ENCODE data around the gene MITF.

The MITF gene, protein sequence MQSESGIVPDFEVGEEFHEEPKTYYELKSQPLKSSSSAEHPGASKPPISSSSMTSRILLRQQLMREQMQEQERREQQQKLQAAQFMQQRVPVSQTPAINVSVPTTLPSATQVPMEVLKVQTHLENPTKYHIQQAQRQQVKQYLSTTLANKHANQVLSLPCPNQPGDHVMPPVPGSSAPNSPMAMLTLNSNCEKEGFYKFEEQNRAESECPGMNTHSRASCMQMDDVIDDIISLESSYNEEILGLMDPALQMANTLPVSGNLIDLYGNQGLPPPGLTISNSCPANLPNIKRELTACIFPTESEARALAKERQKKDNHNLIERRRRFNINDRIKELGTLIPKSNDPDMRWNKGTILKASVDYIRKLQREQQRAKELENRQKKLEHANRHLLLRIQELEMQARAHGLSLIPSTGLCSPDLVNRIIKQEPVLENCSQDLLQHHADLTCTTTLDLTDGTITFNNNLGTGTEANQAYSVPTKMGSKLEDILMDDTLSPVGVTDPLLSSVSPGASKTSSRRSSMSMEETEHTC

DNA sequence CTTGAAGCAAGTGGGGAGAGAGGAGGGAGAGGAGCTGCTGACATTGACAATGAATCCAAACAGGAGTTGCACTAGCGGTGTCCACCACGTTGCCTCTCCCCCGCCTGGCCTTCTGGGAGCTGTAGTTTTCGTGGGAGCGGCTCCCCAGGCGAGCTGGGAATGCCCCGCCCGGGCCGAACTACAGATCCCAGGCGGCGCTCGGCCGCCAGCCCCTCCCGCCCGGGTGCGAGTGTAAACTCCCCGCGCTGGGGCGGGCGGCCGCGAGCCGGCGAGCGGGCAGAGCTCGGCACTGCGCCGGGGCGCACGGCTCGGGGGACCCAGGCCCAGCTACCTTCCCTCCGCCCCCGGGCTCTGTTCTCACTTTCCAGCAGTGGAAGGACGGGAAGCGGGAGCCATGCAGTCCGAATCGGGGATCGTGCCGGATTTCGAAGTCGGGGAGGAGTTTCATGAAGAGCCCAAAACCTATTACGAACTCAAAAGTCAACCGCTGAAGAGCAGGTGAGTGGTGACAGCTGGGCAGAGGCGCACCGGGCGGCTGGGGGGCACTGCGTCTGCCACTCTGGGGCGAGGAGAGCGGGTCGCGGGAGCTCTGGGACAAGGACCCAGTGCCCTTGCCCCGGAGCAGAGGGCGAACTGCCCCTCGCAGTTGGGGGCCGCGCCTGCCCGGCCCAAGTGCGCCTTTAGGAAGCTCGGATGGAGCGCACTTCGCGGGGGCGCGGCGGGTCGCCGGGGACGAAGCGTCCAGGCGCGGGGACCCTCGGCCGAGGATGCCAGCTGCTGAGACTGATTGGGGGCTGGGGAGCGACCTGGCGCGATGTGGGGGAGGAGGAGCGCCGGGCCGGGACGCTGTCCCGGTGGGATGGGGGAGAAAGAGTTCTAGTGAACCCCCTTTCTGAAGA, at the start of gene MITF:
Gene MITF, plus strand, starts transcription at position 261 of the 899 bp plus-strand sequence. Its CDS starts 134 bp downstream, at position 395.
- TF ChIP-seq JUND (IDR thresholded peaks at IDR 0.05; ENCODE audit: low read depth), result no peak
- peak; percentile 71 to 87 for DNase-seq (ENCODE audit: low read depth in 1 of 2, low spot score in 1 of 2)
- in situ Hi-C loops (cut with HindIII; ENCODE audit: low pct_unique_long_range_greater_than_20kb, low sequenced_read_pairs), result no loop called here

GRCh38 chr3:69691860-69692259, 47.4 kb upstream of the MITF start:
- in situ Hi-C loops (cut with HindIII; ENCODE audit: low pct_unique_long_range_greater_than_20kb, low sequenced_read_pairs), result no loop called here
- DNase-seq (ENCODE audit: low read depth in 1 of 2, low spot score in 1 of 2), result no peak
- no peak for TF ChIP-seq JUND (IDR thresholded peaks at IDR 0.05; ENCODE audit: low read depth)

DNA sequence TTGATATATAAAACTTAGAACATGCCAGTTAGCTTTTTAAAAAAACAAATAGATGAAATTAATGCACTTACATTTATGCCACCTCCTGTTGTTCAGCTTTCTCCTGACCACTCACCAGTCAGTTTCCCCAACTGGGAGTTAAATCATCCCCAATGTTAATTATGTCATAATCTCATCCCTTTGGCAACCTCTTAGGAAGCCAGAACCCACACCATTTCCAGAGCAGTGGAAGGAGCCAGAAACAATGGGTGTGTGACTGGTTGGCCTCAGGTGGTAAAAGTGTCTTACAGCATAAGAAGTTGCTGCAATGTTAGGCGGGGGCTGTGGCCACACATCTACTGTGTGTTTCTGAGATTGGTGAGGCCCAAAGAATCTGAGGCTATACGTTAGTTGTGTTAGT, 46.5 kb upstream of the MITF start:
- DNase-seq (ENCODE audit: low read depth in 1 of 2, low spot score in 1 of 2), result no peak
- no peak for TF ChIP-seq JUND (IDR thresholded peaks at IDR 0.05; ENCODE audit: low read depth)
- in situ Hi-C loops (cut with HindIII; ENCODE audit: low pct_unique_long_range_greater_than_20kb, low sequenced_read_pairs), result no loop called here

- no peak for DNase-seq (ENCODE audit: low read depth in 1 of 2, low spot score in 1 of 2)
- in situ Hi-C loops (cut with HindIII; ENCODE audit: low pct_unique_long_range_greater_than_20kb, low sequenced_read_pairs), result no loop called here
- TF ChIP-seq JUND (IDR thresholded peaks at IDR 0.05; ENCODE audit: low read depth), result no peak
Measured at GRCh38 chr3:69695443-69695842, 43.8 kb upstream of the MITF start.

GRCh38 chr3:69695933-69696332, 43.3 kb upstream of the MITF start:
- in situ Hi-C loops (cut with HindIII; ENCODE audit: low pct_unique_long_range_greater_than_20kb, low sequenced_read_pairs), result no loop called here
- no peak for DNase-seq (ENCODE audit: low read depth in 1 of 2, low spot score in 1 of 2)
- TF ChIP-seq JUND (IDR thresholded peaks at IDR 0.05; ENCODE audit: low read depth), result no peak

DNA sequence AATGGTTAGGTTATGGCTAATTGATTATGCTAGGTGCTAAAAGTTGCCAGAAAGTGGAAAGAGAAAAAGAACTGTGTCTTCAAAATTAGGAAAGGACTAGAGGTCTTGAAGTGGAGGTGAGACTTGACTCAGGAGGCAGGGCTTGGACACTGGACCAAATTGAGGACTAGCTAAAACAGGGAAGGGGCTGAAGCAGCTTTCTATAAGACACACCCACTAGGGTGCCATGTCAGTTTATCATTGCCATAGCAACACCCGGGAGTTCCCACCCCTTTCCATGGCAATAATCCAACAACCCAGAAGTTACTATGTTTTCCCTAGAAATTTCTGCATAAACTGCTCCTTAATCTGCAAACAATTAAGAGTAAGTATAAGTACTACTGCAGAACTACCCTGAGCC, 42.9 kb upstream of the MITF start:
- in situ Hi-C loops (cut with HindIII; ENCODE audit: low pct_unique_long_range_greater_than_20kb, low sequenced_read_pairs), result no loop called here
- TF ChIP-seq JUND (IDR thresholded peaks at IDR 0.05; ENCODE audit: low read depth), result no peak
- DNase-seq (ENCODE audit: low read depth in 1 of 2, low spot score in 1 of 2), result no peak

DNA sequence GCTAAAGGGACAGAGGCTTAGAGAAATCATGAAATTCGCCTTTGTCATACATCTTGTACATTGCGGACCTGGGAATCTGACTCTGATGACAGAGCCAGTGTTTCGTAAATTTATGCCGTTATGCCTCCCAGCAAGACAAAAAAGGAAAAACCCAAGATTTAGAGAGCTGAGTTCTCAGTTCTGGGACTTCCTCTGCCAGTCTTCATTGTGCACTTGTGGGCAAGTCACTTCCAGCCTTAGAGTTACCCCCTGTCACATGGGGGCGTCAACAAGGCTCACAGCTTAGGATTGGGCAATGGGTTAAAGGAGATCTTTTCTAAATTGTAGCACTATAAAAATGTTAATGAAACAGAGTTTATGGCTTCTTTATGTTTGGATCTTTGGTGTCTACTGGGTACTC, 41.9 kb upstream of the MITF start:
- in situ Hi-C loops (cut with HindIII; ENCODE audit: low pct_unique_long_range_greater_than_20kb, low sequenced_read_pairs), result no loop called here
- no peak for DNase-seq (ENCODE audit: low read depth in 1 of 2, low spot score in 1 of 2)
- TF ChIP-seq JUND (IDR thresholded peaks at IDR 0.05; ENCODE audit: low read depth), result no peak

DNA sequence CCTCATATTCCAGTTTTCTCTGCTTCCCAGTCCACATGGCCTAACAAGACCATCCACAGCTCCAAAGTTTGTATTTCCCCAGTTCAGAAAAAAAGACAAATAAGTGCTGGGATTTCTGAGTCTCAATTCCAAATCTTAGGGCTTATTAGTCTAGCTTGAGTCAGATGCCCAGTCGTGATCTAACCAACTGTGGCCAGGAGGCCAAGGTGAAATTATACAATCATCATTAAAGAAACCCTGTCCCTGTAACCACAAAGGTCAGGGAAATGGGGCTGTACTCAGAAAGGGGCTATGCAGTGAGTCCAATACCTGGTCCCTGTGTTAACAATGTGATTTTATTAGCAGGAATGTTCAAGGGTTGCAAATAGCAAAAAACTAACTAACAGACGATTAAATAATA, 40.5 kb upstream of the MITF start:
- TF ChIP-seq JUND (IDR thresholded peaks at IDR 0.05; ENCODE audit: low read depth), result no peak
- DNase-seq (ENCODE audit: low read depth in 1 of 2, low spot score in 1 of 2), result no peak
- in situ Hi-C loops (cut with HindIII; ENCODE audit: low pct_unique_long_range_greater_than_20kb, low sequenced_read_pairs), result no loop called here

- in situ Hi-C loops (cut with HindIII; ENCODE audit: low pct_unique_long_range_greater_than_20kb, low sequenced_read_pairs), result no loop called here
- no peak for DNase-seq (ENCODE audit: low read depth in 1 of 2, low spot score in 1 of 2)
- no peak for TF ChIP-seq JUND (IDR thresholded peaks at IDR 0.05; ENCODE audit: low read depth)
Measured at GRCh38 chr3:69699183-69699582, 40.1 kb upstream of the MITF start.

DNA sequence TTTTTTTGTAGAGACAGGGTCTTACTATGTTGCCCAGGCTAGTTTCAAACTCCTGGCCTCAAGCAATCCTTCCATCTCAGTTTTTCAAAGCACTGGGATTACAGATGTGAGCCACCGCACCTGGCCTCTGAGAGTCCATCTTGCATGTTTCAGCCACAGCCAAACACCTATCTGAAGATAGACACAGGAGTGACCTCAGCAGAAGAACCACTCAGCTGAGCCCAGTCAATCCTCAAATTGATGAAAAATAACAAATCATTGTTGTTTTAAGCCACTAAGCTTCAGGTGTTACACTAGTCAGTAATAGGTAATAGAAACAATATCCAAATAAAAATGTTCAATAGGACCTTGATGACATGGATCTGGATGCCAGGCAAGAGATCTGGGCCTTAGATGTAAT, 38.3 kb upstream of the MITF start:
- in situ Hi-C loops (cut with HindIII; ENCODE audit: low pct_unique_long_range_greater_than_20kb, low sequenced_read_pairs), result no loop called here
- TF ChIP-seq JUND (IDR thresholded peaks at IDR 0.05; ENCODE audit: low read depth), result no peak
- DNase-seq (ENCODE audit: low read depth in 1 of 2, low spot score in 1 of 2), result no peak

- DNase-seq (ENCODE audit: low read depth in 1 of 2, low spot score in 1 of 2), result no peak
- no peak for TF ChIP-seq JUND (IDR thresholded peaks at IDR 0.05; ENCODE audit: low read depth)
- in situ Hi-C loops (cut with HindIII; ENCODE audit: low pct_unique_long_range_greater_than_20kb, low sequenced_read_pairs), result no loop called here
Measured at GRCh38 chr3:69710153-69710977, 28.9 kb upstream of the MITF start.

- DNase-seq (ENCODE audit: low read depth in 1 of 2, low spot score in 1 of 2), result no peak
- TF ChIP-seq JUND (IDR thresholded peaks at IDR 0.05; ENCODE audit: low read depth), result no peak
- in situ Hi-C loops (cut with HindIII; ENCODE audit: low pct_unique_long_range_greater_than_20kb, low sequenced_read_pairs), result no loop called here
Measured at GRCh38 chr3:69712269-69712668, 27.0 kb upstream of the MITF start.
